Trophoblast cell (in vitro differentiated cells and primary cell): ENCODE data around the gene TGIF2.
"Not testable (repeated sequence)": the region's sequence is repeated elsewhere in the genome, so short reads cannot be mapped to it uniquely, and the experiment has no call there.

Experiments
- DNase-seq, 2 donors: peaks; one replicate each; pipeline ENCODE4 v3.0.0-alpha.2; 2016
- H2AFZ ChIP-seq: 2 replicates; pipeline ENCODE4 v1.6.1; 2013; ENCODE audit warnings: low read length, moderate library complexity, mild to moderate bottlenecking; ENCODE audit not compliant: insufficient read depth, poor library complexity
- H2AK5ac ChIP-seq: 2 replicates; pipeline ENCODE4 v1.6.1; 2013; ENCODE audit warnings: mild to moderate bottlenecking, low read length
- H2BK120ac ChIP-seq: 2 replicates; pipeline ENCODE4 v1.6.1; 2013; ENCODE audit warnings: low read length, mild to moderate bottlenecking, moderate library complexity; ENCODE audit not compliant: insufficient read depth, poor library complexity
- H2BK12ac ChIP-seq: 2 replicates; pipeline ENCODE4 v1.6.1; 2013; ENCODE audit warnings: mild to moderate bottlenecking, low read length, moderate library complexity
- H2BK5ac ChIP-seq: 2 replicates; pipeline ENCODE4 v1.6.1; 2013; ENCODE audit warnings: low read length, low read depth, moderate library complexity, mild to moderate bottlenecking; ENCODE audit not compliant: poor library complexity
- H3K14ac ChIP-seq: 2 replicates; pipeline ENCODE4 v1.6.1; 2013; ENCODE audit warnings: mild to moderate bottlenecking, low read length
- H3K18ac ChIP-seq: 2 replicates; pipeline ENCODE4 v1.6.1; 2013; ENCODE audit warnings: mild to moderate bottlenecking, low read length
- H3K23ac ChIP-seq: 2 replicates; pipeline ENCODE4 v1.6.1; 2013; ENCODE audit warnings: low read length
- H3K27ac ChIP-seq: 2 replicates; pipeline ENCODE4 v1.5.1; 2013; ENCODE audit warnings: low read depth, mild to moderate bottlenecking, inconsistent platforms, low read length, moderate library complexity
- H3K27me3 ChIP-seq: 2 replicates; pipeline ENCODE4 v1.6.1; 2013; ENCODE audit warnings: inconsistent platforms, mild to moderate bottlenecking, low read length, moderate library complexity; ENCODE audit not compliant: insufficient read depth
- H3K36me3 ChIP-seq, 2 experiments: 1 replicate in 1 of 2; 2 replicates in 1 of 2; pipeline ENCODE4 v1.6.1; 2013; ENCODE audit warnings: low read length in 2 of 2, mild to moderate bottlenecking in 2 of 2, moderate library complexity in 1 of 2; ENCODE audit not compliant: insufficient read depth in 2 of 2, control insufficient read depth in 1 of 2
- H3K4ac ChIP-seq: 2 replicates; pipeline ENCODE4 v1.6.1; 2013; ENCODE audit warnings: low read depth, mild to moderate bottlenecking, low read length, moderate library complexity
- H3K4me1 ChIP-seq, 2 experiments: 1 replicate in 1 of 2; 2 replicates in 1 of 2; pipeline ENCODE4 v1.6.1; 2013; ENCODE audit warnings: low read length in 2 of 2, mild to moderate bottlenecking in 2 of 2, moderate library complexity in 1 of 2; ENCODE audit not compliant: insufficient read depth in 2 of 2, control insufficient read depth in 1 of 2
- H3K4me2 ChIP-seq: 2 replicates; pipeline ENCODE4 v1.6.1; 2013; ENCODE audit warnings: inconsistent platforms, mild to moderate bottlenecking, low read length, moderate library complexity
- H3K4me3 ChIP-seq: 2 replicates; pipeline ENCODE4 v1.5.1; 2013; ENCODE audit warnings: mild to moderate bottlenecking, low read depth, low read length, inconsistent platforms
- H3K79me1 ChIP-seq: one replicate; pipeline ENCODE4 v1.6.1; 2013; ENCODE audit warnings: low read length
- H3K79me2 ChIP-seq: 2 replicates; pipeline ENCODE4 v1.6.1; 2013; ENCODE audit warnings: low read length, mild to moderate bottlenecking; ENCODE audit not compliant: control insufficient read depth, insufficient read depth, poor library complexity
- H3K9ac ChIP-seq: 2 replicates; pipeline ENCODE4 v1.6.1; 2013; ENCODE audit warnings: mild to moderate bottlenecking, low read length
- H3K9me3 ChIP-seq: 2 replicates; pipeline ENCODE4 v1.6.1; 2013; ENCODE audit warnings: low read depth, mild to moderate bottlenecking, control low read depth, inconsistent platforms, low read length; ENCODE audit not compliant: insufficient read depth
- H4K12ac ChIP-seq: 2 replicates; pipeline ENCODE4 v1.6.1; 2013; ENCODE audit warnings: low read depth, mild to moderate bottlenecking, low read length, moderate library complexity
- H4K8ac ChIP-seq: 2 replicates; pipeline ENCODE4 v1.6.1; 2013; ENCODE audit warnings: low read depth, mild to moderate bottlenecking, low read length, moderate library complexity
- H4K91ac ChIP-seq: one replicate; pipeline ENCODE4 v1.6.1; 2013; ENCODE audit warnings: low read depth, mild to moderate bottlenecking, low read length, moderate library complexity
- WGBS: extraction: QIAGEN DNeasy Blood & Tissue Kit; methylation state at CpG from one replicate; pipeline ENCODE4 v1.1.7; 2013; ENCODE audit warnings: missing lambda C conversion rate; ENCODE audit not compliant: insufficient read length, insufficient coverage; ENCODE audit errors: extremely low coverage; 5-methylcytosine and 5-hydroxymethylcytosine counted together

Gene TGIF2

GRCh38 chr20:36633285-36633772 is 59.9 kb downstream of the TGIF2 start:
- H3K9me3 ChIP-seq = peaks cover 2% of the 10 kb centered on the region
- no peak overlapping the region for H3K27ac ChIP-seq
- H2BK5ac ChIP-seq = no peak overlapping the region
- H2AK5ac ChIP-seq = no peak overlapping the region
- H4K12ac ChIP-seq = no peak overlapping the region
- no peak overlapping the region for H3K18ac ChIP-seq
- no peaks in the 10 kb centered on the region for H3K4me1 ChIP-seq
- no peak overlapping the region for H2BK12ac ChIP-seq
- no peak overlapping the region for H2BK120ac ChIP-seq
- no CpG with 5 or more reads among the region's 9 CpGs for WGBS
- no peak overlapping the region for H4K91ac ChIP-seq
- no peaks in the 10 kb centered on the region for H3K79me1 ChIP-seq
- H3K4me2 ChIP-seq = no peak overlapping the region
- no peak overlapping the region for H3K4ac ChIP-seq
- H3K9ac ChIP-seq = no peak overlapping the region
- H3K23ac ChIP-seq = no peak overlapping the region
- H4K8ac ChIP-seq = no peak overlapping the region
- H3K4me3 ChIP-seq = no peak overlapping the region
- no peak overlapping the region for H3K14ac ChIP-seq
- H3K27me3 ChIP-seq = no peaks in the 10 kb centered on the region
- no peaks in the 10 kb centered on the region for H3K36me3 ChIP-seq
- no peaks in the 10 kb centered on the region for H3K79me2 ChIP-seq
- no peak for DNase-seq
- H2AFZ ChIP-seq = no peak overlapping the region

- Histone ChIP-seq H3K4me2 (no peak overlapping the region), H3K27me3 (no peaks in the 10 kb centered on the region), H4K8ac (no peak overlapping the region), H3K4me1 (no peaks in the 10 kb centered on the region), H2AK5ac (no peak overlapping the region), H3K23ac (no peak overlapping the region), H2AFZ (no peak overlapping the region), H3K9ac (no peak overlapping the region), H3K36me3 (no peaks in the 10 kb centered on the region), H3K4ac (no peak overlapping the region), H3K27ac (no peak overlapping the region), H2BK5ac (no peak overlapping the region), H3K14ac (no peak overlapping the region), H4K91ac (no peak overlapping the region), H2BK12ac (no peak overlapping the region), H3K79me2 (no peaks in the 10 kb centered on the region), H4K12ac (no peak overlapping the region), H3K4me3 (no peak overlapping the region), H3K9me3 (peaks cover 2% of the 10 kb centered on the region), H3K79me1 (no peaks in the 10 kb centered on the region), H2BK120ac (no peak overlapping the region), H3K18ac (no peak overlapping the region)
- no CpG with 5 or more reads among the region's 11 CpGs for WGBS
- DNase-seq = no peak
These were observed 60.9 kb downstream of the TGIF2 start for GRCh38 chr20:36634342-36634741.

- DNase-seq, H3K23ac ChIP-seq: not testable (repeated sequence)
- WGBS = no CpG with 5 or more reads among the region's 12 CpGs
These were observed 65.5 kb downstream of the TGIF2 start for GRCh38 chr20:36638876-36639400.

GRCh38 chr20:36641506-36641843 is 68.1 kb downstream of the TGIF2 start:
- Histone ChIP-seq H2AK5ac (no peak overlapping the region), H2BK5ac (no peak overlapping the region), H4K8ac (no peak overlapping the region), H3K79me2 (no peaks in the 10 kb centered on the region), H3K36me3 (no peaks in the 10 kb centered on the region), H3K4me1 (no peaks in the 10 kb centered on the region), H3K79me1 (no peaks in the 10 kb centered on the region), H4K91ac (no peak overlapping the region), H3K4me3 (no peak overlapping the region), H4K12ac (no peak overlapping the region), H3K27ac (no peak overlapping the region), H3K23ac (no peak overlapping the region), H2BK120ac (no peak overlapping the region), H3K4ac (no peak overlapping the region), H3K9me3 (no peaks in the 10 kb centered on the region), H3K4me2 (no peak overlapping the region), H3K9ac (no peak overlapping the region), H3K14ac (no peak overlapping the region), H2AFZ (no peak overlapping the region), H3K18ac (no peak overlapping the region), H3K27me3 (no peaks in the 10 kb centered on the region), H2BK12ac (no peak overlapping the region)
- no CpG with 5 or more reads among the region's 3 CpGs for WGBS
- DNase-seq = no peak

More at GRCh38 chr20:36638876-36639400, 65.5 kb downstream of the TGIF2 start:
- not testable (repeated sequence) for H3K27ac ChIP-seq, H3K4ac ChIP-seq, H3K27me3 ChIP-seq, H4K8ac ChIP-seq, H3K36me3 ChIP-seq, H2AFZ ChIP-seq, H3K79me2 ChIP-seq, H4K91ac ChIP-seq, H3K14ac ChIP-seq, H3K79me1 ChIP-seq, H3K4me1 ChIP-seq, H3K4me2 ChIP-seq, H4K12ac ChIP-seq, H3K18ac ChIP-seq, H3K9ac ChIP-seq, H3K9me3 ChIP-seq, H2BK5ac ChIP-seq, H2AK5ac ChIP-seq, H3K4me3 ChIP-seq, H2BK120ac ChIP-seq, H2BK12ac ChIP-seq
